ENCODE results near the gene CBLB. TPM values are rescaled to one million over a fixed set of nuclear protein-coding genes. Genes with fewer than 3 reads are reported as not detected.

The CBLB gene
- total RNA-seq, 4 donors from 2014 or later: 154 to 177 (median 169) TPM

GRCh38 chr3:105798381-105798934 lies 70.4 kb downstream of the CBLB start:
- peaks cover 0 to 7% (median 0%) of the 10 kb centered on the region in 4 donors for H3K9me3 ChIP-seq
- 63 to 73% methylated on average over 1 of the region's 1 CpG for WGBS, 2 donors
- H3K4me3 ChIP-seq: no peak overlapping the region
- peaks cover 0 to 27% (median 3%) of the 10 kb centered on the region in 4 donors for H3K4me1 ChIP-seq
- no peak for TF ChIP-seq EP300 (IDR thresholded peaks at IDR 0.05)
- TF ChIP-seq, protein P1, sequence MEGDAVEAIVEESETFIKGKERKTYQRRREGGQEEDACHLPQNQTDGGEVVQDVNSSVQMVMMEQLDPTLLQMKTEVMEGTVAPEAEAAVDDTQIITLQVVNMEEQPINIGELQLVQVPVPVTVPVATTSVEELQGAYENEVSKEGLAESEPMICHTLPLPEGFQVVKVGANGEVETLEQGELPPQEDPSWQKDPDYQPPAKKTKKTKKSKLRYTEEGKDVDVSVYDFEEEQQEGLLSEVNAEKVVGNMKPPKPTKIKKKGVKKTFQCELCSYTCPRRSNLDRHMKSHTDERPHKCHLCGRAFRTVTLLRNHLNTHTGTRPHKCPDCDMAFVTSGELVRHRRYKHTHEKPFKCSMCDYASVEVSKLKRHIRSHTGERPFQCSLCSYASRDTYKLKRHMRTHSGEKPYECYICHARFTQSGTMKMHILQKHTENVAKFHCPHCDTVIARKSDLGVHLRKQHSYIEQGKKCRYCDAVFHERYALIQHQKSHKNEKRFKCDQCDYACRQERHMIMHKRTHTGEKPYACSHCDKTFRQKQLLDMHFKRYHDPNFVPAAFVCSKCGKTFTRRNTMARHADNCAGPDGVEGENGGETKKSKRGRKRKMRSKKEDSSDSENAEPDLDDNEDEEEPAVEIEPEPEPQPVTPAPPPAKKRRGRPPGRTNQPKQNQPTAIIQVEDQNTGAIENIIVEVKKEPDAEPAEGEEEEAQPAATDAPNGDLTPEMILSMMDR (IDR thresholded peaks at IDR 0.05): no peak
- no peak for TF ChIP-seq POLR2A (IDR thresholded peaks at IDR 0.05)
- no peaks in the 10 kb centered on the region for H3K27me3 ChIP-seq
- no peaks in the 10 kb centered on the region for H3K36me3 ChIP-seq
- H3K27ac ChIP-seq: no peak overlapping the region
- DNase-seq (ENCODE audit: low spot score in 2 of 2): no peak

DNA sequence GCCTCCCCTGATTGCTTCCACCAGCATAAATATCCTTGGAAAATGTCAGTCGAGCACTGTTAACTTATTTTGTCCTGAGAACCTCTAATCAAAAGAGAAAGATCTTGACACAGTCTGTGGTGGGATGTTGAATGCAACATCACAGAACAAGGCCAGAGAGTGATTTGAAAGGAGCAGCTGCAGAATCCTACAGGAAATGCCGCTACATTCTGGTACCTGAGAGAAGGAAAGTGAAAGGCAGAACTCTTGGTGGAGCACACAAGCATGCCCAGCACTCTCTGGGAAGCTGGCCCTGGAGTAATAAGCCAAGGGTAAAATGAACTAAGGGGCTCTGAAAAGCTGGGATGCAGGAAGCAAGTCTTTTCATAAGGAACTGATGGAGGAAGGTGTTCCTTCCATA lies 75.8 kb downstream of the CBLB start:
- H3K4me3 ChIP-seq: no peak overlapping the region
- H3K9me3 ChIP-seq: peaks cover 0 to 7% (median 0%) of the 10 kb centered on the region in 4 donors
- peaks cover 2 to 56% (median 5%) of the 10 kb centered on the region in 4 donors for H3K4me1 ChIP-seq
- TF ChIP-seq, protein P1 (IDR thresholded peaks at IDR 0.05): no peak
- no peak for TF ChIP-seq POLR2A (IDR thresholded peaks at IDR 0.05)
- no peak for TF ChIP-seq EP300 (IDR thresholded peaks at IDR 0.05)
- peak overlapping the region; percentile 52 to 83 (median 66) for H3K27ac ChIP-seq
- no peaks in the 10 kb centered on the region for H3K27me3 ChIP-seq
- DNase-seq (ENCODE audit: low spot score in 2 of 2): no peak
- 80% methylated on average over 2 of the region's 2 CpGs for WGBS, 2 donors
- no peaks in the 10 kb centered on the region for H3K36me3 ChIP-seq

DNA sequence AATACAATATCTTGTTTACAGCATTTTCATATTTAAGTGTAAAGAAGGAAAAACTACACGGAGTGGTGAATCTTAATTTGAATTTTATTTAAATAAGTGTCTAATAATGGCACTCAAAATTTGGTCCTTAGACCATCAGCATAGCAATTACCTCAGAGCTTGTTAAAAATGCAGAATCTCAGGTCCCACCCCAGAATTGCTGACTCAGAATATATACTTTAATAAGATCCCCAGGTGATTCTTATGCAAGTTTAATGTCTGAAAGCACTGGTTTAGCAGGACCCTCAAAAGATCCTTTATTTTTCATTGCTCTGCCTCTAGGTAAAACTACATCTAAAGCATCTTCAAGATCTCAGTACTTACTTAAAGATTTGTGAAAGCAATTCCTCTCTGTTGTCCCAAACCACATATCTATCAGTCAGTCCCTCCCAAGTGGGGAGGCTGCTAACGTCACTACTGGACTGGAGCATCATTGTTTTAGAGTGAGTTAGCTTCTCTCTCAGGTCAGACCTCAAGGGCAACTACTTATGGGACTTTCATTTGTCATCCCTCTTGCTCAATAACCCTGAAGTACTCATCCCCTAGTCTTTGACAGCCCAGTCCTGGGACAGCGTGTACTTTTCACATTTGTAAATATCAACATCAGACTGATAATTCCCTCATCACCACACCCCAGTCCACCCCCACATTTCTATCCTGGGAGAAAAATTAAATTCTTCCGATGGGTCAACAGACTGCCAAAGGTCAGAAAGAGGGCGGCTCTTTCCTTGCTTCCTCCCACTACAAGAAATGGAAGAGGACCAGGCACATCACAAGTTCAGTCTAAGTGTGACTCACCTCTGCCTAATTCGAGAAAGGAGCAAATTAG lies 76.7 kb downstream of the CBLB start:
- Histone ChIP-seq H3K27ac (peak overlapping the region; percentile 58 to 83 (median 72)), H3K4me1 (peaks cover 2 to 56% (median 5%) of the 10 kb centered on the region in 4 donors), H3K27me3 (no peaks in the 10 kb centered on the region), H3K36me3 (no peaks in the 10 kb centered on the region), H3K9me3 (peaks cover 0 to 7% (median 0%) of the 10 kb centered on the region in 4 donors), H3K4me3 (no peak overlapping the region)
- peak; percentile 90 to 91 for DNase-seq (ENCODE audit: low spot score in 2 of 2)
- no peak for TF ChIP-seq POLR2A (IDR thresholded peaks at IDR 0.05)
- peak; percentile 97 to 99 for TF ChIP-seq EP300 (IDR thresholded peaks at IDR 0.05)
- 41 to 47% methylated on average over 6 of the region's 6 CpGs for WGBS, 2 donors

DNA sequence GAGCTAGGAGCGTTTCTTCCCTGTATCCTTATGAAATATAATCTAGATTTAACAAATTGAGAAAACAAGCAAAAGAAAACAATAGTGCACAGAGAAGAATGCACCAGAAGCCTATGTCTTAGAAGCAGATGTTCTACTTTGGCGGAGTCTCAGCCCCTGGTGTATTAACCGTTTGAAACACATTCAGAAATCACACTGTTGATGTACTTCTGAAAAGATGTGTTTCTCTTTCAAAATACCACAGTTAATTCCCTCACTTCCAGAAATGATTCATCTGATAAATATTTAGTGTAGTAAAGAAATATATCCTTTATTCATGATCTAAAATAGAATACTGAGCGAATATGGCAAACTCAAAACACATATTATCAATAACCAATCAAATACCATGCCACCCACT lies 77.7 kb downstream of the CBLB start:
- H3K4me3 ChIP-seq: peak overlapping the region in 1 of 4 donors; percentile 12
- WGBS, 2 donors: 51 to 53% methylated on average over 4 of the region's 4 CpGs
- peak in 1 of 2 donors; percentile 61 for DNase-seq (ENCODE audit: low spot score in 2 of 2)
- peaks cover 2 to 57% (median 5%) of the 10 kb centered on the region in 4 donors for H3K4me1 ChIP-seq
- TF ChIP-seq POLR2A (IDR thresholded peaks at IDR 0.05) (no peak), EP300 (IDR thresholded peaks at IDR 0.05) (peak in 1 of 2 donors; percentile 71)
- H3K9me3 ChIP-seq: peaks cover 0 to 3% (median 0%) of the 10 kb centered on the region in 4 donors
- H3K36me3 ChIP-seq: no peaks in the 10 kb centered on the region
- peak overlapping the region; percentile 35 to 83 (median 72) for H3K27ac ChIP-seq
- no peaks in the 10 kb centered on the region for H3K27me3 ChIP-seq

- no peaks in the 10 kb centered on the region for H3K9me3 ChIP-seq
- no peak for DNase-seq (ENCODE audit: low spot score in 2 of 2)
- H3K27me3 ChIP-seq: no peaks in the 10 kb centered on the region
- WGBS, 2 donors: 64 to 79% methylated on average over 2 of the region's 2 CpGs
- peak overlapping the region in 1 of 4 donors; percentile 12 for H3K4me3 ChIP-seq
- H3K36me3 ChIP-seq: no peaks in the 10 kb centered on the region
- peak overlapping the region in 3 of 4 donors; percentile 13 to 83 (median 80) for H3K27ac ChIP-seq
- no peak for TF ChIP-seq POLR2A (IDR thresholded peaks at IDR 0.05)
- no peak for TF ChIP-seq EP300 (IDR thresholded peaks at IDR 0.05)
- TF ChIP-seq, protein P1 (IDR thresholded peaks at IDR 0.05): no peak
- H3K4me1 ChIP-seq: peaks cover 2 to 63% (median 5%) of the 10 kb centered on the region in 4 donors
These were observed 78.3 kb downstream of the CBLB start for GRCh38 chr3:105790534-105790933.

DNA sequence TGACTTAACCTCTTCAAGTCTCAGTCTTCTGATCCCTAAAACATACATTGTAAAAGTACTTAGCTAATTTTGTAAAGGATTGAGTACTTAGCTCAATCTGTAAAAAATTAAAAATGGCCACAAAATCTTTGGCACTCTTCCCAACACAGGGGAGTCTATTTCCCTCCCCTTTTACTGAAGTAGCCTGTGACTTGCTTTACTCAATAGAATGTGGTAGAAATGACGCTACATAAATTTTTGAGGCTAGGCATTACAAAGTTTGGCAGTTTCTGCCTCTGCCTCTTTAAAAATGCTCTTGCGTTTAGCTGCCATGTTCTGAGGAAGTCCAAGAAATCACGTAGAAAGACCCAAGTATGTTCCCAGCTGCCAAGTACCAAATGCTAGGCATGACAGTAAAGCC lies 80.2 kb downstream of the CBLB start:
- H3K27me3 ChIP-seq: no peaks in the 10 kb centered on the region
- WGBS, 2 donors: 91 to 100% methylated on average over 3 of the region's 3 CpGs
- DNase-seq (ENCODE audit: low spot score in 2 of 2): no peak

More for the DNA sequence above, 80.2 kb downstream of the CBLB start:
- TF ChIP-seq EP300 (IDR thresholded peaks at IDR 0.05) (no peak), POLR2A (IDR thresholded peaks at IDR 0.05) (no peak)
- TF ChIP-seq, protein P1 (IDR thresholded peaks at IDR 0.05): no peak
- H3K36me3 ChIP-seq: no peaks in the 10 kb centered on the region
- peaks cover 2 to 53% (median 8%) of the 10 kb centered on the region in 4 donors for H3K4me1 ChIP-seq
- H3K4me3 ChIP-seq: no peak overlapping the region
- peak overlapping the region in 2 of 4 donors; percentile 39 to 80 for H3K27ac ChIP-seq
- no peaks in the 10 kb centered on the region for H3K9me3 ChIP-seq

Measured in tibial nerve (tissue), 4 donors.